ENCODE data around the gene ATRN.
"Not testable (repeated sequence)": the region's sequence is repeated elsewhere in the genome, so short reads cannot be mapped to it uniquely, and the experiment has no call there.

The ATRN gene

GRCh38 chr20:3524696-3525095, 53.9 kb downstream of the ATRN start:
- not testable (repeated sequence) for H3K9me3 ChIP-seq (ENCODE audit: insufficient read depth, low read depth, low read length); H3K4me3 ChIP-seq (ENCODE audit: low read length); H3K27ac ChIP-seq (ENCODE audit: low read length); H3K27me3 ChIP-seq (ENCODE audit: insufficient read depth, low read length); H3K4me1 ChIP-seq (ENCODE audit: insufficient read depth, low read length); H3K36me3 ChIP-seq (ENCODE audit: insufficient read depth, low read depth, low read length); H3K9ac ChIP-seq (ENCODE audit: low read depth, low read length)

GRCh38 chr20:3532089-3532615, 61.3 kb downstream of the ATRN start:
- no peaks in the 10 kb centered on the region for H3K36me3 ChIP-seq (ENCODE audit: insufficient read depth, low read depth, low read length)
- no peak overlapping the region for H3K27ac ChIP-seq (ENCODE audit: low read length)
- no peaks in the 10 kb centered on the region for H3K9me3 ChIP-seq (ENCODE audit: insufficient read depth, low read depth, low read length)
- H3K4me1 ChIP-seq (ENCODE audit: insufficient read depth, low read length), result no peaks in the 10 kb centered on the region
- H3K27me3 ChIP-seq (ENCODE audit: insufficient read depth, low read length), result no peaks in the 10 kb centered on the region
- H3K9ac ChIP-seq (ENCODE audit: low read depth, low read length), result no peak overlapping the region
- H3K4me3 ChIP-seq (ENCODE audit: low read length), result no peak overlapping the region

- H3K27ac ChIP-seq (ENCODE audit: low read length); H3K4me1 ChIP-seq (ENCODE audit: insufficient read depth, low read length); H3K9ac ChIP-seq (ENCODE audit: low read depth, low read length); H3K9me3 ChIP-seq (ENCODE audit: insufficient read depth, low read depth, low read length); H3K36me3 ChIP-seq (ENCODE audit: insufficient read depth, low read depth, low read length); H3K27me3 ChIP-seq (ENCODE audit: insufficient read depth, low read length); H3K4me3 ChIP-seq (ENCODE audit: low read length): not testable (repeated sequence)
These were observed 66.9 kb downstream of the ATRN start for GRCh38 chr20:3537733-3538132.

GRCh38 chr20:3539311-3540107, 68.7 kb downstream of the ATRN start:
- Histone ChIP-seq H3K27ac (ENCODE audit: low read length) (no peak overlapping the region), H3K36me3 (ENCODE audit: insufficient read depth, low read depth, low read length) (no peaks in the 10 kb centered on the region), H3K4me1 (ENCODE audit: insufficient read depth, low read length) (no peaks in the 10 kb centered on the region), H3K27me3 (ENCODE audit: insufficient read depth, low read length) (no peaks in the 10 kb centered on the region), H3K9me3 (ENCODE audit: insufficient read depth, low read depth, low read length) (no peaks in the 10 kb centered on the region), H3K4me3 (ENCODE audit: low read length) (no peak overlapping the region), H3K9ac (ENCODE audit: low read depth, low read length) (no peak overlapping the region)

- Histone ChIP-seq H3K27me3 (ENCODE audit: insufficient read depth, low read length) (no peaks in the 10 kb centered on the region), H3K27ac (ENCODE audit: low read length) (no peak overlapping the region), H3K4me1 (ENCODE audit: insufficient read depth, low read length) (no peaks in the 10 kb centered on the region), H3K4me3 (ENCODE audit: low read length) (no peak overlapping the region), H3K36me3 (ENCODE audit: insufficient read depth, low read depth, low read length) (no peaks in the 10 kb centered on the region), H3K9me3 (ENCODE audit: insufficient read depth, low read depth, low read length) (no peaks in the 10 kb centered on the region), H3K9ac (ENCODE audit: low read depth, low read length) (no peak overlapping the region)
These were observed 71.3 kb downstream of the ATRN start for GRCh38 chr20:3541887-3542721.

GRCh38 chr20:3543901-3544507, 73.2 kb downstream of the ATRN start:
- no peak overlapping the region for H3K27ac ChIP-seq (ENCODE audit: low read length)
- H3K9me3 ChIP-seq (ENCODE audit: insufficient read depth, low read depth, low read length), result no peaks in the 10 kb centered on the region
- H3K4me1 ChIP-seq (ENCODE audit: insufficient read depth, low read length), result no peaks in the 10 kb centered on the region
- H3K4me3 ChIP-seq (ENCODE audit: low read length), result no peak overlapping the region
- no peaks in the 10 kb centered on the region for H3K27me3 ChIP-seq (ENCODE audit: insufficient read depth, low read length)
- no peaks in the 10 kb centered on the region for H3K36me3 ChIP-seq (ENCODE audit: insufficient read depth, low read depth, low read length)
- H3K9ac ChIP-seq (ENCODE audit: low read depth, low read length), result no peak overlapping the region

- no peaks in the 10 kb centered on the region for H3K27me3 ChIP-seq (ENCODE audit: insufficient read depth, low read length)
- H3K27ac ChIP-seq (ENCODE audit: low read length), result no peak overlapping the region
- H3K4me3 ChIP-seq (ENCODE audit: low read length), result no peak overlapping the region
- no peaks in the 10 kb centered on the region for H3K4me1 ChIP-seq (ENCODE audit: insufficient read depth, low read length)
- H3K9ac ChIP-seq (ENCODE audit: low read depth, low read length), result no peak overlapping the region
- H3K36me3 ChIP-seq (ENCODE audit: insufficient read depth, low read depth, low read length), result no peaks in the 10 kb centered on the region
- H3K9me3 ChIP-seq (ENCODE audit: insufficient read depth, low read depth, low read length), result no peaks in the 10 kb centered on the region
These were observed 74.6 kb downstream of the ATRN start for GRCh38 chr20:3545401-3545925.

- Histone ChIP-seq H3K27ac (ENCODE audit: low read length) (no peak overlapping the region), H3K4me1 (ENCODE audit: insufficient read depth, low read length) (no peaks in the 10 kb centered on the region)
These were observed 77.1 kb downstream of the ATRN start for GRCh38 chr20:3547906-3548305.

GRCh38 chr20:3550837-3551236, 80.0 kb downstream of the ATRN start:
- H3K9me3 ChIP-seq (ENCODE audit: insufficient read depth, low read depth, low read length), result no peaks in the 10 kb centered on the region
- no peaks in the 10 kb centered on the region for H3K4me1 ChIP-seq (ENCODE audit: insufficient read depth, low read length)
- H3K36me3 ChIP-seq (ENCODE audit: insufficient read depth, low read depth, low read length), result no peaks in the 10 kb centered on the region
- H3K27ac ChIP-seq (ENCODE audit: low read length), result no peak overlapping the region
- no peaks in the 10 kb centered on the region for H3K27me3 ChIP-seq (ENCODE audit: insufficient read depth, low read length)
- H3K9ac ChIP-seq (ENCODE audit: low read depth, low read length), result no peak overlapping the region
- no peak overlapping the region for H3K4me3 ChIP-seq (ENCODE audit: low read length)

More at GRCh38 chr20:3547906-3548305, 77.1 kb downstream of the ATRN start:
- H3K9me3 ChIP-seq (ENCODE audit: insufficient read depth, low read depth, low read length), result no peaks in the 10 kb centered on the region
- no peak overlapping the region for H3K4me3 ChIP-seq (ENCODE audit: low read length)
- H3K27me3 ChIP-seq (ENCODE audit: insufficient read depth, low read length), result no peaks in the 10 kb centered on the region
- no peaks in the 10 kb centered on the region for H3K36me3 ChIP-seq (ENCODE audit: insufficient read depth, low read depth, low read length)
- H3K9ac ChIP-seq (ENCODE audit: low read depth, low read length), result no peak overlapping the region

- H3K4me1 ChIP-seq (ENCODE audit: insufficient read depth, low read length), result no peaks in the 10 kb centered on the region
- H3K27ac ChIP-seq (ENCODE audit: low read length), result no peak overlapping the region
- no peak overlapping the region for H3K4me3 ChIP-seq (ENCODE audit: low read length)
- H3K27me3 ChIP-seq (ENCODE audit: insufficient read depth, low read length), result no peaks in the 10 kb centered on the region
- H3K9ac ChIP-seq (ENCODE audit: low read depth, low read length), result no peak overlapping the region
- H3K9me3 ChIP-seq (ENCODE audit: insufficient read depth, low read depth, low read length), result no peaks in the 10 kb centered on the region
- H3K36me3 ChIP-seq (ENCODE audit: insufficient read depth, low read depth, low read length), result no peaks in the 10 kb centered on the region
These were observed 81.0 kb downstream of the ATRN start for GRCh38 chr20:3551681-3552434.

GRCh38 chr20:3553663-3554062, 82.8 kb downstream of the ATRN start:
- Histone ChIP-seq H3K27ac (ENCODE audit: low read length) (no peak overlapping the region), H3K27me3 (ENCODE audit: insufficient read depth, low read length) (no peaks in the 10 kb centered on the region), H3K4me1 (ENCODE audit: insufficient read depth, low read length) (no peaks in the 10 kb centered on the region), H3K9ac (ENCODE audit: low read depth, low read length) (no peak overlapping the region), H3K36me3 (ENCODE audit: insufficient read depth, low read depth, low read length) (no peaks in the 10 kb centered on the region), H3K4me3 (ENCODE audit: low read length) (no peak overlapping the region), H3K9me3 (ENCODE audit: insufficient read depth, low read depth, low read length) (no peaks in the 10 kb centered on the region)
